DMS53 (cell line): ENCODE measurements around the gene GNG3.
A peak's percentile ranks its signal among the peaks of the same experiment; 100 is the strongest.
"Not testable (repeated sequence)": the region's sequence is repeated elsewhere in the genome, so short reads cannot be mapped to it uniquely, and the experiment has no call there.

ENCODE experiments used
- DNase-seq: peaks from one replicate; lab custom pipeline; 2025; lab: John Stamatoyannopoulos, UW

The GNG3 gene

DNA sequence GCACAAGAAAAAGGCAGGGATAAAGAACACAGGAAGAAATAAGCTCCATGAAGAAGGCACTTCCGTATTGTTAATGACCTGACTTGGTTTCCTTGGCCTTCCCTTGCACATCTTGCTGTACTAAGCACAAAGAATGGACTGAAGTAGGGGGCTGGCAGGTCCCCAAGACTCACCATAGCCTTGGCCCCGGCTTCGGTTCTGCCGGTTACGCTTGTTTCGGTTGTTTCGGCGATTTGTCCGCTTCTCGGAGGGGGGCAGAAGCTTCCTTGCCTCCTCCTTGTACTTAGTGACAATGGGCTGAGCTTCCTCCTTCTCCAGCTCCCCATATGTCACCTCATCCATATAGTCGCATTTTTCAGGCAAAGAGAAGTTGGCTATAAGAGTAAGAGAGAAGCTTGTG, 9.3 kb downstream of the GNG3 start:
- DNase-seq: no peak

DNA sequence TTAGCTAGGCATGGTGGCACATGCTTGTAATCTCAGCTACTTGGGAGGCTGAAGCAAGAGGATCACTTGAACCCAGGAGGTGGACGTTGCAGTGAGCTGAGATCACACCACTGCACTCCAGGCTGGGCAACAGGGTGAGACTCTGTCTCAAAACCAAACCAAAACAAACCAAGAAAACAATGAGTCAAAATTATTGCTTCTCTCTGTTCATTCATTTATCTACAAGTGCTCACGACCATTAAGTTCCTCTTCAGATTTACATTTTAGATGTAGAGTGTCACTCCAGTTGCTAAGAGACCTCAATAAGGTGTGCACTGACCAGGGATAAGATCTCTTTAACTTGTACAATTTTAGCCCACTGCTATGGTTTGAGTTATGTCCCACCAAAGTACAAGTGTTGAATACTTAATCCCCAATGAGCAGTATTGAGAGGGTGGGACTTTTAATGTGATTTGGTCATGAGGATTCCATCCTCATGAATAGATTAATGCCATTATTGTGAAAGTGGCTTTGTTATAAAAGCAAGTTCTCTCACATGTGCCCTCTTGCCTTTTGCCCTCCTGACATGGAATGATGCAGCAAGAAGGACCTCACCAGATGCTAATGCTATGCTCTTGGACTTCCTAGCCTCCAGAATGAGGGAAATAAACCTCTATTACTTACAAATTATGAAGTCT, 12.0 kb downstream of the GNG3 start:
- DNase-seq: no peak

DNA sequence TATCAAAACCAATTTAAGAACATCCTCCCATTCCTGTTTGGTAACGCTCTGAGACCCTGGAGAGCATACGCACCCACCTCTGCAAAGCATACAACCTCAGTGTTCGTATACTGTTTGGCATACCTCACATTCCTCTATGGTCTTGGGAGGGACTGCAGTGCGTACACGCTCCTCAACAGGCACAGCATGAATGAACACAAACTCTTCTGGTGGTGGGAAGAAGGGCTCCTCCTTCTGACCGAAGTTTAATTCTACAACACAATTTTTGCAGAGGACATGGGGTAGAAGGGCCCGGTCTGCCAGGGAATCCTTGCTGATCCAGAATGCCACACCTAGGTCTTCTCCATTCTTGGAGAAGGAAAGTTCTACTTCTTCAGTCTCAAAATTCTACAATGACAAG, 14.5 kb downstream of the GNG3 start:
- DNase-seq: no peak

DNA sequence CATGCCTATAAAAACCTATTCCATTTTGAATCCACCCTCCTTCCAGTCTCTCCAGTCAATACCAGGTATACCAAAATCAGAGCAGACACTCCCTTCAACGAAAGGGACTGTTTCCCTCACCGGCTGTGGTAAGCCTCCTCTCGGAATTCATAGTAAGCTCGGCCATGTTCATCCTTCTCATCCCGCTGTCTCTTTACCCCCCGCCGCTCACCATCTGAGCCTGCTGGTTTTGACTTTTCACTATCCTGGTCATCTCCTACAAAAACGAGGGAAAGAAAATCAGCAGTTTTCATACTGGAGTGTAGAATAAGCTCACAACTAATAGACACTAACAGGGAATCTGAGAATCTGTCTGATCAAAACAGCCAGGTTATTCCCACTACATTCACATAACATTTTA, 16.7 kb downstream of the GNG3 start:
- no peak for DNase-seq

DNA sequence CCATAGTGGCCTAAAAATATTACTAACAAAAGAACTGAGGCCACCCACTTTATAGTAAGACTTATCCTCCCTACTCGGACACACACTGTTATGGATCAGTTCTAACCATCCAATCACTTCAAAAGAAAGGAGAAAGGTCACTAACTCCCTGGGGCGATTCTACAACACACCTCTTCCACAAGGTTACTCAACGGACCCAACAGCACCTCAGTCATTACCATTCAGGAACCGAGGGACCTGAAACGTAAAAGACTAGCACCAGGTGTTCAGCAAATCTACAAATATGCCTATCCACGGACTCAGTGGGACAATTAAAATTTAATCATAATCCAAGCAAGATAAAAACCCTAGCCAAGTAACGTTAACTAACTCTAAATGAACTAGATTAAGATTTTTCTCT, 18.2 kb downstream of the GNG3 start:
- peak; percentile 33 for DNase-seq

DNA sequence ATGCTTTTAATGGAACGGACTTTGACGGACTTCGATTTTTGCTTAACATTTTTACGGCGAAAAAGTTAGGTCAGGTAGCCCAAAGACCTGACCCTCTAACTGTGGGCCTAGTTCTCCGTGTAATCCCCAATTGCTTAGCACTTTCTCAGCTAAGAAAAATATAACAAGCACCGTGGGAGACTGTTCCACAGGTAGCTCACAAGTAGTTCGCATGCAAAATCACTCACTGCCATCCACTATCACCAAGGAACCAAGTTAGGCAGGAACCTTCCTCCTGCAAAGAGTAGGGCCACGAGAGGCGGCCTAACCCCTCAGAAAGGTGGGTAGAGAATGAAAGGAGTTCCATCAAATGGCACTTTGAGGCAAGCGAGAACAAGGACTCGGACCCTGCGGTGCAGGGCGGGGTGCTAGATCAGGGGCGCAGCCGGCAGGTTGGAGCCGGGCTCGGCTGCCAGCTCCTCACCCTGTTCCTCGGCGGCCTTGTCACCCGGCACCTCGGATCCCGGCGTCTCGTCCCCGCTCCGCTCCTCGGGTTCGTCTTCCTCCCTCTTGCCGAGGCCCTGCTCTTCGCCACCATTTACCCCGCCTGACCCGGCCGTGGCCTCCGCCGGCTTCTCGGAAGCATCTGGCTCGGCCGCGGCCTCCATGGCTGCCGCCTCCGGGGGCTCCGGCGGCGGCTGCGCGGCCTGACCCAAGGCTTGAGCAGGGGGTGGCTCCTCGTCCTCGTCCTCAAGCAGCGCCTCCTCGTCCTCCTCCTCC, 18.9 kb downstream of the GNG3 start:
- peak; percentile 60 for DNase-seq

DNA sequence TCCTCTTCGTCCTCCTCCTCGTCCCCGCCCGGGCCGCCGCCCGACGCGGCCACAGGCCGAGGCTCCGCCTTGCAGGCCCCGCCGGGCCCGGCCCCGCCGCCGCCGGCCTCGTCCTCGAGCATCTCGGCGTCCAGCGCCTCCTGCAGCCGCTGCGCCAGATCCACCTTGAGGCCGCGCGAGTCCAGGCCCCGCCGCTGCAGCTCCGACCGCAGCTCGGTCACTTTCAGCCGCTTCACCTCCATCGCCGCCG, 19.4 kb downstream of the GNG3 start:
- DNase-seq: no peak

DNA sequence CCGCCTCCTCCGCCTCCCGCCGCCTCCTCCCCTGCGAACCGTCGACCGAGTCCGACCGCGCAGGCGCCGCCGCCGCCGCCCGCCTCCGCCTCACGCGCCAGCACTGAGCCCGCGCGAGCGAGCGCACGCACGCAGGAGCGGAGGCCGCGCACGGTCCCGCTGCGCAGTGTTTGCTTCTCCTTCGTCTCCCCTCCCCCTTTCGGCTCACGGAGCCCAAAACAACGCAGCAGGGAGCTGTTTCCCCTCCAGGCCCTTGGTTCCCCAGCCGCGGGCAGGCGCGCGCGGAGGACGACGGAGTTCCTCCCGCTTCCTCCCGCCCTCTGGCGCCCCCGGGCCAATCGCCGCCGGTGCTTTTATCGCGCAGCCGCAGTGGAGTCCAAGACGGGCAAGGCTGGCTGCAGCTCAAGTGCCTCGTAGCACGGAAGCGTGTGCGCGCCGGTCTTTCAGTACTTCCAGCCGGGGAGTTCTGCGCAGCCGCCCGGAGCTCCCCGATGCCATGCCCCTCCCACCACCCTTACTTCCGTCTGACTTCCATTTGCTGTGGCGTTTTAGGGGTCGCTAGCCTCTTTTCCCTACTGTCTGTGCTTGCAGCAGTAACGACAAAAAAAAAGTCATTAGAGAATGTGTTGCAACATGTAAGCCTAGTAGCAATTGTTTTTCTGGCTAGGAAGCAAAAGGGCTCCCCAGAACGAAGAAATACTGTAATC, 19.8 kb downstream of the GNG3 start, which contains the start of gene HNRNPUL2:
Gene HNRNPUL2 (minus strand): TSS at position 293 of the 707 bp plus-strand sequence. CDS start 301 bp downstream, outside the sequence.
- DNase-seq: peak; percentile 100

DNA sequence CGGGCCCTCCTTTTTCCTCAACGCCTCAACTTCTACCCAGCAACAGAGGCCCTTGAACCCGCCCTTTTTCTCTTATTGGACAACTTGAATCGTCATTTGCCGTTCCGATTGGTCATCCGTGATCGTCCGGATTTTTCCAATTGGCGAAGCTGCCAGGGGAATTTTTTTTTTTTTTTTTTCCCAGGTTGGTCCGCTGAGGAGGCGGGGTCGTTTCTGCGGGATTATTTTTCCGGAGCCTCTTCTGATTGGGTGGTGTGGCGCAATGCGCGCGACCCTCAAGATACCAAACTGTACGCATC, 20.3 kb downstream of the GNG3 start:
- peak; percentile 99 for DNase-seq

DNA sequence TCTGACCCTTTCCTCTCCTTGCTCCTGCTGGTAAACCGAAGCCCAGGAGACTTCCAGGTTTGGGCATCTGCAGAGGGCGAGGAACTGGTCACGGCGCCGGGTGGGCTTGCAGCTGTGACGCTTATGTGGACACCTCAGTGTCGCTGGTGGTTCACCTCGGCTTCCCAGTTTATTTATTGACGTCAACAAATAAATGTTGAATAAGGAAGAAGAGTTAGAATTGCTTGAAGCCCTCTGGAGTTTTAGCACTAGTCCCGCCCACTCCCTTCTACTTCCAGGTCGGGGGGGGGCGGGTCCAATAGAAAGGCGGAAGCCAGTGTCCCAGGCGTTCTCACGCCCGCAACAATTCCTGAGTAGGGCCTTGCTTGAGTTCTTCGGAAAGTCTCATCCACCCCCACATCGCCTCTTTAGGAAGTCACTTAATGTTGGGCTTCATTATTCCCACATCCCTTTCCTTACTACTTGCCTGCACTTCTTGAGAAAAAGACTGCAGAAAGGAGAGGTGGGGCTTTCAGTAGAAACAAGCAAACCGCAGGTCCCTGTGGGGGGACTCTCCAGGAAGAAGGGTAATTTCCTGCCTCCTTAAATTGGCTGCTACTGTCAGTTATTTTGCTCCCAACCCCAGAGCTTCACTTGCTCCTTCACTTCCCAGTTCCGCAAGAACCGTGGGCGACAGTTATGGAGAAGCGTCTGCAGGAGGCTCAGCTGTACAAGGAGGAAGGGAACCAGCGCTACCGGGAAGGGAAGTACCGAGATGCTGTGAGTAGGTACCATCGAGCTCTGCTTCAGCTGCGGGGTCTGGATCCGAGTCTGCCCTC, 20.9 kb downstream of the GNG3 start, which contains the start of gene TTC9C:
Gene TTC9C (plus strand): TSS at position 316 of the 818 bp plus-strand sequence. CDS start 363 bp downstream, at position 679.
- DNase-seq: peak; percentile 95

DNA sequence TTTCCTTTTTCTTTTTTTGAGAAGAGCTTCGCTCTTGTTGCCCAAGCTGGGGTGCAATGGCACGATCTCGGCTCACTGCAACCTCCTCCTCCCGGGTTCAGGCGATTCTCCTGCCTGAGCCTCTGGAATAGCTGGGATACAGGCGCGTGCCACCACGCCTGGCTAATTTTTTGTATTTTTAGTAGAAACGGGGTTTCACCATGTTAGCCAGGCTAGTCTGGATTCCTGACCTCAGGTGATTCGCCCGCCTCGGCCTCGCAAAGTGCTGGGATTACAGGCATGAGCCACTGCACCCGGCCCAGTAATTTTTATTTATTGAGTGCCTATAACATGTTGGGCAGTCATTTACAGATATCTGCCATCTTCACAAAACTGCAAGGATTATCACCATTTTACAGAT, 22.6 kb downstream of the GNG3 start:
- not testable (repeated sequence) for DNase-seq

DNA sequence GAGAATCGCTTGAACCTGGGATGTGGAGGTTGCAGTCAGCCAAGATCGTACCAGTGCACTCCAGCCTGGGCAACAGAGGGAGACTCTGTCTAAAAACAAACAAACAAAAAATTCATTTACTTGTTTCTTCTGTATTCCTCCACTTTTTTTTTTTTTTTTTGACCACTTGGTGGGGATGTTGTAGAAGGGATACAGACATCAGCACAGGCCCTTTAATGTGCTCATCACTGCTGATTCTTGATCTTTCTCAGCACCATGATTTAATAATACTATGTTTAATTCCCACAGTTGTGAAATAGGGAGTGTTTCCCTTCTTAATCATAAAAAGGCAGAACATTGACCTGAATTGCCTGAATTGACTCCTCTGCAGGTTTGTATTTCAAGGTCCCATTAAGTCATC, 25.4 kb downstream of the GNG3 start:
- peak; percentile 48 for DNase-seq

DNA sequence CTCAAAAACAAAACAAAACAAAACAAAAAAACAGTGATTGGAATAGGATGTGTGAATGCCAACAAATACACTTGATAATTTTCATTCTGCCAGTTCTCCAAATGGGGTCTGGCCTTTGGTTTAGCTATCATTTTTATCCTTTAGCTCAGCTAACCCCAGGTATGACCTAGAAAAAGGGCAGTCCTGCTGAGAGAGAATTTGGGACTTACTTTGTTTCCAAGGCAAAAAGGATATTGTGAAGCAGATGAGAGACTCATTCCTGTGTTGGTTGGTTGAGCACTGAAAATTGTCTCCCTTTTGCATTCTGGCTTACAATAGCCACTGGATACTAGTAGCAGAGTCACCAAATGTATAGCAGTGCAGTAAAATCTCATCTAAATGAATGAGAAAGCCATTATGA, 29.7 kb downstream of the GNG3 start:
- no peak for DNase-seq

DNA sequence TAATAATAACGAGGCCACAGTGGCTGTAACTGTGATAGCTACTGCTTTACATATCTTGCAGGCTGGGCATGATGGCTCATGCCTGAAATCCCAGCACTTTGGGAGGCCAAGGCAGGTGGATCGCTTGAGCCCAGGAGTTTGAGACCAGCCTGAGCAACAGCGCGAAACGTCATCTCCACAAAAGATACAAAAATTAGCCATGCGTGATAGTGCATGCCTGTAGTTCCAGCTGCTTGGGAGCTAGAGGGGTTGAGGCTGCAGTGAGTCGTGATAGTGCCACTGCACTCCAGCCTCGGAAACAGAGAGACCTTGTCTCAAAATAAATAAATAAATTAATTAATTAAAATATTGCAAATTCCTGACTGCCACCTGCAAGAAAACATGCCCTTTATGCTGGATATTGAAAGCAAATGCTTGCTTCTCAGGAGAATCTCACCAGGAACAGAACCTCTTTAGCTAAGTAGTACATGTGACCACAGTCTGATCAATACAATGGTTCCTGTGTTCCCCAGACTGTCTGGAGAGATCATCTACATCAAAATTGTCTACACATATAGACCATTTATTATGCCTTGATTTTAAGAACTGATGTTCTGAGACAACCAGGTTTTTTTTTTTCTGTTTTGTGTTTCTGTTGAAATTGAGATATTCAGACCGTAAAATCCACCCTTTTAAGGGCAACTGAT, 40.1 kb downstream of the GNG3 start:
- DNase-seq: no peak

DNA sequence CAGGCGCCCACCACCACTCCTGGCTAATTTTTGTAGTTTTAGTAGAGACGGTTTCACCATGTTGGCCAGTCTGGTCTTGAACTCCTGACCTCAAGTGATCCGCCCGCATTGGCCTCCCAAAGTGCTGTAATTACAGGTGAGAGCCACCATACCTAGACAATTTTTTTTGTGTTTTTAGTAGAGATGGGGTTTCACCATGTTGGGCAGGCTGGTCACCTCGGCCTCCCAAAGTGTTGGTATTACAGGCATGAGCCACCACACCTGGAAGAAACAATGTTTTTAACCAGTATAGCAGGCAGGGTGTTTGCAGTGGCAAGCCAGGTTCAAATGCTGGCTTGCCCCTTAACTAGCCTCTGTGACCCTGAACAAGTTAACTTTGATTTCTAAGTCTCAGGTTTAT, 42.5 kb downstream of the GNG3 start:
- not testable (repeated sequence) for DNase-seq

DNA sequence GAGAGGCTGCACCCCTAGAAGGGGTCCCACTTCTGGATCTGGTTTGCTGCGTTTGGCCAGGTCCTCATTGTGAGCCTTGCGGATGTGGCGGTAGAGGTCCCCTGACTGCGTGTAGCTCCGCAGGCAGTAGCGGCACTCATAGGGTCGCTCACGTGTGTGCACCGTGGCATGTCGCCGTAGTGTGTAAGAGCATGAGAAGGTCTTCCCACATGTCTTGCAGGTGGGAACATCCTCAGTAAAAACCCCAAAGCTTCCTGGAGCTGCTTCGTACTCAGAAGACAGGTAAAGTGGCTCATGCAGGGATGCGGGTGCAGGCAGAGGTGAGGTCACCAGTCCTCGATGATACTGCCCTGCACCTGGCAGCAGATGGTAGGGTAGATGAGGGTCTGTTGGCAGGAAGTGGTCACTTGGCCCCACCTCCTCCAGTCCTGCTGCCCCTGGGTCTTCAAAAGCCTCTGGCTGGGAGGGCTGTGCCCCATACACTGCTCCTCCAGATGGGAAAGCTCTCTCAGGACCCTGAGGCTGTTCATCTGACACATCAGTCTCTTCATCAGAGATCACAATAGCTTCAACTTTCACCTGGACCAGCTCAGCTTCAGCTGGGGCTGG, 44.8 kb downstream of the GNG3 start:
- DNase-seq: no peak

DNA sequence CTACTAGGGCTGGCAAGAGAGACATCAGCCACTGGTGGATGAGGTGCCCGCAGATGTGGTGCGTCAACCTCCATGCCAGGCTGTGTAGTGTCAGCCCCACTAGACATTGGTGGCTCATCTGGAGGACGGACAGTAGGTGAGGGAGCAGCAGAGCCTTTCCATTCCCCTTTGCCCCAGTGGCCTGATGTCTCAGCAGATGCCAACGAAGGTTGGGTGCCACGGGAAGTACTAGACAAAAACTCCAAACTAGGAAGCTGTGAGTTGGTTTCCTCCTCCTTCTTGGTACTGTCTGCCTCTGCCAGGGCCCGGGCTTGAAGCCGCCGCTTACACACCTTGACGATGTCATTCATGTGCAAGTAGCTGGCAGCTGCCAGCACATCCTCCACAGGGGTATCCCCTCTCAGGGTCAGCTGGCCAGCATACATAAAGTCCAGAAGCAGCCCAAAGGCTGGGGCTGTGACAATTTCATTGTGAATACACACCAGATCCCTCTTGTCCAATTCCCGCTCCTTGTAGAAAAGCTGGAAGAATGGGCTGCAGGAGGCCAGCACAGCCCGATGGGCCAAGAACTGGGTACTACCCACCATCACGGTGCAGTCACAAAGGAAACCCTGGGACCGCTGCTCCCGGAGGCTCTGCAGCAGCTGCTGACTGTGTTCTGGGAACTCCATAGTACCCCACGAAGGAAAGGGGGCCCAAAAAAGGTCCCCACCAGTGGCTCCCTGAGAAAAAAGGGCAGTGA, 45.7 kb downstream of the GNG3 start:
- DNase-seq: no peak

DNA sequence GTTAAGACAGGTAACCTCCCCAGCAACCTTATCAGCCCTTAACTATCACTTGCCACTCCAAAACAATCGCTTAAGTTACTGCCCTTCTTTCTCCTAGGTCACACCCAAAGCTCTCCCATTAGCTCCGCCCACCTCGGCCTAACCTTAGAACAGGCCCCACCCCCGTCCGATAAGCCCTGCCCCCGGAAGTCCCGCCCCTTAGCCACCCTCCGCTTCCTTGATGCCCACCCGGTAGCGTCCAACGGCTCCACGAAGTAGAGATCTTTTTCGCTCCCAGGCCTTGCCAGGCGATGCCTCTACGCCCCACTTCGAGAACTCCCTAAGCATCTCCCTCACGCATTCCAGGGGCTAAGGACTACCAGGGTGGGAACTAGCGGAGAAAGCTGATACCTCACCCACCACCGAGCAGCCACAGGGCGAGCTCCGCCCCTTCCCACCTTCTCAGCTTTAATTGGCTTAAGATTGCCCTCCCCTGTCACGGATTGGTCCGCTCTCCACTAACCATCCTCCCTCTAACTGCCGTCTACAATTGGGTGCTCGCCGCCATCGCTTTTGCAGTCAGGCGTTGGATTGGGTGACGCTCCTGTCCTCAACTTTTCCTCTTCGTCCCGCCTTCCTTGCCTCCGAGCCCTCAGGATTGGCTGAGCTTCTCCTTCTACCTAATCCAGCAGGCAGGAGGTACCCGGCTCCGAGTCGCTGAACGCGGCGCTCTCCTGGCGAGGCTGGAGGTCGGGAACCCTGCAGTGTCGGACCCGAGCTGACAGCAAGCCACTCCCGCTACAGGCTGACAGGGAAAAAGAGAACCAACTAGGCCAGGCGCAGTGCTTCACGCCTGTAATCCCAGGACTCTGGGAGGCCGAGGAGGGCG, 46.5 kb downstream of the GNG3 start, which contains the start of gene ZBTB3:
Gene ZBTB3 (minus strand): TSS at position 425 of the 868 bp plus-strand sequence. CDS start 496 bp downstream, outside the sequence.
- DNase-seq: peak; percentile 100

DNA sequence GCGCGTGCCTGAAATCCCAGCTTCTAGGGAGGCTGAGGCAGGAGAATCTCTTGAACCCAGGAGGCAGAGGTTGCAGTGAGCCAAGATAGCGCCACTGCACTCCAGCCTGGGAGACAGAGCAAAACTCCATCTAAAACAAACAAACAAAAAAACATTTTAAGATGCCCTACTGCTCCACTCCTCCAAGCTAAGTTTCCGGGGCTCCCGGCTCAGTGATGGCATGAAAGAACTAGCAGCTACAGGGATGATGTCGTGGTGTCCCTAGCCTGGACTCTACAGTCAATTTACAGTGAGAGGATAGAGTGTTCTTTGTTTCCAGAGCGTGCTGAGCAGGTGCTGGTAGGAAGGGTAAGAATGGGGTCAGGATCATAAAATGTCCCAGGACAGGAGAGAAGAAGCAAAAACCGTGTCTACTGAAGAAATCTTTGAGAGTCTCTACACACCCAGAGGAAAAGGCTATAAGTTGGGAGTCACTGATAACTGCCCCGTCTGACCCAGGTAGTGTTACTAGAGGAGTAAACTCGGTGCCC, 47.7 kb downstream of the GNG3 start:
- DNase-seq: no peak
